SK-N-SH (cell line): Measurements from ENCODE around the gene ABCB6.

Experiments
- CTCF ChIP-seq: fragments of 200-600 bp; sonication (generic); IDR thresholded peaks from 2 replicates; pipeline ENCODE4 v1.6.1; 2017; ENCODE audit warnings: antibody characterized with exemption, mild to moderate bottlenecking, moderate library complexity
- EP300 ChIP-seq, 2 experiments: IDR thresholded peaks; 2 replicates each; pipeline versions ENCODE4 v1.4.0 to v1.6.1; 2012; ENCODE audit warnings: borderline replicate concordance in 1 of 2, low read depth in 1 of 2, low read length in 1 of 2
- FOSL2 ChIP-seq: IDR thresholded peaks from 2 replicates; pipeline ENCODE4 v1.4.0; 2012; ENCODE audit warnings: low read depth, mild to moderate bottlenecking, moderate library complexity, borderline replicate concordance
- GABPA ChIP-seq: IDR thresholded peaks from 2 replicates; pipeline ENCODE4 v1.4.0; 2012; ENCODE audit warnings: low read depth, mild to moderate bottlenecking
- JUND ChIP-seq: IDR thresholded peaks from 2 replicates; pipeline ENCODE4 v1.4.0; 2012
- PBX3 ChIP-seq: IDR thresholded peaks from 2 replicates; pipeline ENCODE4; 2012
- POLR2AphosphoS5 ChIP-seq: IDR thresholded peaks from 2 replicates; pipeline ENCODE4 v1.6.1; 2012; ENCODE audit warnings: low read depth, low read length
- RAD21 ChIP-seq: IDR thresholded peaks from 2 replicates; pipeline ENCODE4 v1.6.1; 2012; ENCODE audit warnings: mild to moderate bottlenecking, low read length
- SIN3A ChIP-seq: IDR thresholded peaks from 2 replicates; pipeline ENCODE4 v1.6.1; 2012; ENCODE audit warnings: low read depth, mild to moderate bottlenecking, low read length, moderate library complexity, borderline replicate concordance
- SMC3 ChIP-seq: IDR thresholded peaks from 2 replicates; pipeline ENCODE4 v1.6.1; 2012; ENCODE audit warnings: low read depth, low read length, improper control_type of control experiment
- TF ChIP-seq, protein P1 (sequence below): IDR thresholded peaks from 2 replicates; pipeline ENCODE4 v1.4.0; 2012; ENCODE audit warnings: low read depth
- TF ChIP-seq, protein P2 (sequence below): IDR thresholded peaks from 2 replicates; pipeline ENCODE4 v1.6.1; 2012; ENCODE audit warnings: mild to moderate bottlenecking, low read depth, low read length, moderate library complexity

DNA sequence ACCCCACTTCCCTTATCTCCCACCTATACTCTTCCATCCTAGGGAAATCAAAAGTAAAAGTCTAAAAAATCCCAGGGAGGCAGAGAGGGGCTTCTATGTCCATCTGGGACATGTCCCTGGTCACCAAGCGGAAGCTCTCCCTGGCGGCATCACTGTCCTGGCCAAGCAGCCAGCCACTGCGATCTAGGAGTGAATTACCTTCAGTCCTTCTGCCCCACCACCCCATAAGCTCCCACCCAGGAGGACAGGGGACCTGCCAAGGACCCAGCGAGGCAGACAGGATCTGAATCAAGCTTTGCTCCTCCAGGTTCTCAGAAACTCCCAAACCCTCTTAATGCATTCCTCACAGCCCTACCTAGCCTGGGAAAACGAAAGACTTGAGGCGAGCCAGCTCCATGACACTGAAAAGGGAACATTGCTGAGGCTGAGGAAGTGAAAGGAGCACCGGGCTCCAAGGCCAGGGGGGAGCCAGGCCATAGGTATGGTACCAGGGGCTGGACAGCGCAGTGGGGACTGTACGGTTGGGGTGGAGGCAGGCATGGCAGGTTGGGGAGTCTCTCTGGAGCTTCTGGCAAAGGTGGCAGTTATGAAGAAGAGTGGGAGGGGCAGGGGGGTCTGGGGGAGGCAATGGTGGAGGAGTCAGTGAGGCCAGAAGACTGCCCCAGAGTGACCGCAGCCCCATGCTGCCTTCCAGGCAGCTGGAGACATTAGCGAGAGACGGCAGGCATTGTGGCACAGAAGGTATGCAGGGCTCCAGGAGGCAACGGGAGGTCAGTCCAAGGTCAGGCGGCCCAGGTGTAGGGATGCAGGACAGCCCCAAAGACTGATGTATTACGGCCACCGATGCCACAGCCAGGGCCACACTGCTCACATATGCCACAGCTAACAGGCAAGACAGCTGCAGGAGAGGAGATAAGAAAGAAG lies 46.3 kb downstream of the ABCB6 start:
- TF ChIP-seq POLR2AphosphoS5 (no peak), EP300 (IDR thresholded peaks at IDR 0.05; ENCODE audit: borderline replicate concordance in 1 of 2, low read depth in 1 of 2, low read length in 1 of 2) (no peak), CTCF (no peak), SIN3A (no peak), PBX3 (no peak), SMC3 (no peak), RAD21 (no peak), FOSL2 (no peak), JUND (no peak), GABPA (no peak)
- TF ChIP-seq, protein P1, sequence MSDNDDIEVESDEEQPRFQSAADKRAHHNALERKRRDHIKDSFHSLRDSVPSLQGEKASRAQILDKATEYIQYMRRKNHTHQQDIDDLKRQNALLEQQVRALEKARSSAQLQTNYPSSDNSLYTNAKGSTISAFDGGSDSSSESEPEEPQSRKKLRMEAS = no peak
- TF ChIP-seq, protein P2, sequence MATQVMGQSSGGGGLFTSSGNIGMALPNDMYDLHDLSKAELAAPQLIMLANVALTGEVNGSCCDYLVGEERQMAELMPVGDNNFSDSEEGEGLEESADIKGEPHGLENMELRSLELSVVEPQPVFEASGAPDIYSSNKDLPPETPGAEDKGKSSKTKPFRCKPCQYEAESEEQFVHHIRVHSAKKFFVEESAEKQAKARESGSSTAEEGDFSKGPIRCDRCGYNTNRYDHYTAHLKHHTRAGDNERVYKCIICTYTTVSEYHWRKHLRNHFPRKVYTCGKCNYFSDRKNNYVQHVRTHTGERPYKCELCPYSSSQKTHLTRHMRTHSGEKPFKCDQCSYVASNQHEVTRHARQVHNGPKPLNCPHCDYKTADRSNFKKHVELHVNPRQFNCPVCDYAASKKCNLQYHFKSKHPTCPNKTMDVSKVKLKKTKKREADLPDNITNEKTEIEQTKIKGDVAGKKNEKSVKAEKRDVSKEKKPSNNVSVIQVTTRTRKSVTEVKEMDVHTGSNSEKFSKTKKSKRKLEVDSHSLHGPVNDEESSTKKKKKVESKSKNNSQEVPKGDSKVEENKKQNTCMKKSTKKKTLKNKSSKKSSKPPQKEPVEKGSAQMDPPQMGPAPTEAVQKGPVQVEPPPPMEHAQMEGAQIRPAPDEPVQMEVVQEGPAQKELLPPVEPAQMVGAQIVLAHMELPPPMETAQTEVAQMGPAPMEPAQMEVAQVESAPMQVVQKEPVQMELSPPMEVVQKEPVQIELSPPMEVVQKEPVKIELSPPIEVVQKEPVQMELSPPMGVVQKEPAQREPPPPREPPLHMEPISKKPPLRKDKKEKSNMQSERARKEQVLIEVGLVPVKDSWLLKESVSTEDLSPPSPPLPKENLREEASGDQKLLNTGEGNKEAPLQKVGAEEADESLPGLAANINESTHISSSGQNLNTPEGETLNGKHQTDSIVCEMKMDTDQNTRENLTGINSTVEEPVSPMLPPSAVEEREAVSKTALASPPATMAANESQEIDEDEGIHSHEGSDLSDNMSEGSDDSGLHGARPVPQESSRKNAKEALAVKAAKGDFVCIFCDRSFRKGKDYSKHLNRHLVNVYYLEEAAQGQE = no peak
